Kidney (tissue), 14 donors: ENCODE results near the gene DLG2. TPM values are rescaled to one million over a fixed set of nuclear protein-coding genes. Genes with fewer than 3 reads are reported as not detected.
A peak's percentile ranks its signal among the peaks of the same experiment; 100 is the strongest.

Source experiments
- DNase-seq, 5 donors: peaks; one replicate each; pipeline ENCODE4 v3.0.0-alpha.2; 2013 to 2020
- FAIRE-seq: peaks from 2 replicates; lab custom pipeline; 2012; peaks lifted over from hg19 to GRCh38; lab: Jason Lieb, UNC
- H3K27ac ChIP-seq, 2 donors: one replicate each; pipeline ENCODE4 v1.7.0; 2013; ENCODE audit warnings: low read depth in 2 of 2, low read length in 2 of 2, inconsistent platforms in 1 of 2
- H3K27me3 ChIP-seq: one replicate; pipeline ENCODE4 v1.7.1; 2013; ENCODE audit warnings: low read length, inconsistent platforms; ENCODE audit not compliant: control insufficient read depth, insufficient read depth
- H3K36me3 ChIP-seq, 3 donors: one replicate each; pipeline versions ENCODE4 v1.7.0 to v1.7.1; 2013; ENCODE audit warnings: low read length in 3 of 3, control low read depth in 1 of 3, inconsistent platforms in 1 of 3; ENCODE audit not compliant: insufficient read depth in 3 of 3, control insufficient read depth in 2 of 3
- H3K4me1 ChIP-seq, 3 donors: one replicate each; pipeline versions ENCODE4 v1.7.0 to v1.7.1; 2013; ENCODE audit warnings: low read length in 3 of 3, inconsistent platforms in 1 of 3, low read depth in 1 of 3; ENCODE audit not compliant: control insufficient read depth in 2 of 3, insufficient read depth in 2 of 3
- H3K4me3 ChIP-seq, 3 donors: one replicate each; pipeline versions ENCODE4 v1.7.0 to v1.8.1; 2013; ENCODE audit warnings: low read length in 3 of 3, control low read depth in 1 of 3, inconsistent platforms in 1 of 3
- H3K9ac ChIP-seq, 3 donors: one replicate each; pipeline versions ENCODE4 v1.7.0 to v1.7.1; 2013; ENCODE audit warnings: low read length in 3 of 3, control low read depth in 1 of 3, inconsistent platforms in 1 of 3
- H3K9me3 ChIP-seq, 3 donors: one replicate each; pipeline versions ENCODE4 v1.7.0 to v1.7.1; 2013; ENCODE audit warnings: low read length in 3 of 3, control low read depth in 1 of 3, inconsistent platforms in 1 of 3; ENCODE audit not compliant: control insufficient read depth in 2 of 3, insufficient read depth in 1 of 3
- CTCF ChIP-seq: IDR thresholded peaks from 3 replicates; pipeline ENCODE4 v1.5.1; 2012; ENCODE audit warnings: mild to moderate bottlenecking, moderate library complexity, borderline replicate concordance; ENCODE audit not compliant: insufficient read depth; ENCODE audit errors: extremely low read depth
- intact Hi-C: fragments of 100-400 bp; cut with DNase I; formaldehyde crosslinking; loops from one replicate; pipeline ENCODE4 v1.11.1; 2022
- polyA plus RNA-seq: library from polyadenylated mRNA; stranded (reverse); fragments of 350-450 nt; fragmentation: Illumina TruSeq; extraction: RNeasy Lipid Tissue Mini Kit (QIAGEN cat#74804); gene quantifications from one replicate; pipeline ENCODE4 v1.2.3, GENCODE V29; 2014; ENCODE audit warnings: low read depth, low replicate concordance; ENCODE audit not compliant: insufficient read depth
- total RNA-seq: library from RNA; stranded (reverse); fragmentation: NEBNext Ultra II Directional; extraction: Animal tissue kit (Norgen Biotek cat#: 25700); gene quantifications from one replicate; pipeline ENCODE4 v1.2.1, GENCODE V29; 2021
- donor health status: control.
- donor health status: control.
- donor health status: control.
- donor health status: control.
- donor health status: control.
- donor health status: DM: yes; HTN: yes; CAD: no.
- donor health status: Normal renal cell carcinoma (clear cell type).

The DLG2 gene
- total and polyA plus RNA-seq, 2 donors from 2014 or later: 2.9 to 7.2 TPM

DNA sequence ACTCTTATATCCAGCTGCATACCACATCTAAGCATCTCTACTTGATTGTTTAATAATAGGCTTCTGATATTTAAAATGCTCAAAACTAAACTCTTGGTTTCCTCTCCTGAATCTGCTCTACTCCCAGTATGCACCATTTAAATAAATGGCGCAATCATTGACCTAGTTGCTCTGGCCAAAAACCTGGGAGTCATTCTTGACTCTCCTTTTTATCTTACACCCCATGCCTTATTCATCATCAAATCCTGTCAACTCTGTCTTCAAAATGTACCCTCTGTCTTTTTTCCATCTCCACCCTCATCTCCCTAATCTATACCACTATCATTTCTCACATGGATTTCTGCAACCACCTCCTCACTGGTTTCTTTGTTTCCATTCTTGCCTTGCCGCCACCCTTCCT, 1941.4 kb downstream of the DLG2 start:
- FAIRE-seq (no peak), DNase-seq (no peak)
- H3K36me3 ChIP-seq: no peaks in the 10 kb centered on the region

GRCh38 chr11:83684071-83684470, 1943.1 kb downstream of the DLG2 start:
- Histone ChIP-seq H3K4me3 (no peak overlapping the region), H3K9me3 (no peaks in the 10 kb centered on the region), H3K27ac (no peak overlapping the region), H3K27me3 (no peaks in the 10 kb centered on the region), H3K36me3 (no peaks in the 10 kb centered on the region), H3K4me1 (no peaks in the 10 kb centered on the region), H3K9ac (no peak overlapping the region)
- FAIRE-seq: no peak
- intact Hi-C loops: no loop called here
- TF ChIP-seq CTCF: no peak
- DNase-seq: no peak

More for the DNA sequence above, 1941.4 kb downstream of the DLG2 start:
- Histone ChIP-seq H3K27me3 (no peaks in the 10 kb centered on the region), H3K27ac (no peak overlapping the region), H3K4me3 (no peak overlapping the region), H3K9me3 (no peaks in the 10 kb centered on the region), H3K4me1 (no peaks in the 10 kb centered on the region), H3K9ac (no peak overlapping the region)
- intact Hi-C loops: no loop called here
- no peak for TF ChIP-seq CTCF

DNA sequence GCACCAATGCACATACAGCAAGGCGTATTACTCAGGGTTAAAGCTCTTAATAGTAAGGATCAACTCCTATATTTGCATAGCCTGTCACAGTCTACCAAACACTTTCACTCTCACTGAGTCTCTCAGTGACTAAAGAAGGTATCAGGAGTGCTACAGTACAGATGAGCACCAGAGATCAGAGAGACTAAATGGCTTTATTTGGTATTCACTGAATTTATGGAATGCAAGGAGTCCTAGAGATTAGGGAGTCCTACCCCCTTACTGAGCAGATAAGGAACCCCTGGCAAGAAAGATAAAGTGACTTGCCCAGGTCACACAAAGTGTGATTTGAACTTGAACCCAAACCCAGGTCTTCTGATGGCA, 1944.6 kb downstream of the DLG2 start:
- Histone ChIP-seq H3K36me3 (no peaks in the 10 kb centered on the region), H3K9me3 (no peaks in the 10 kb centered on the region), H3K27me3 (no peaks in the 10 kb centered on the region), H3K9ac (no peak overlapping the region), H3K4me3 (no peak overlapping the region), H3K4me1 (no peaks in the 10 kb centered on the region), H3K27ac (no peak overlapping the region)
- DNase-seq (no peak), FAIRE-seq (no peak)
- TF ChIP-seq CTCF: no peak
- intact Hi-C loops: no loop called here

GRCh38 chr11:83681906-83682610, 1945.1 kb downstream of the DLG2 start:
- no peak for FAIRE-seq
- no peaks in the 10 kb centered on the region for H3K36me3 ChIP-seq
- no peak for TF ChIP-seq CTCF
- H3K4me1 ChIP-seq: no peaks in the 10 kb centered on the region
- H3K4me3 ChIP-seq: peak overlapping the region in 2 of 3 donors; percentile 52 to 54
- no peaks in the 10 kb centered on the region for H3K9me3 ChIP-seq
- H3K27me3 ChIP-seq: no peaks in the 10 kb centered on the region
- H3K9ac ChIP-seq: no peak overlapping the region
- DNase-seq: peak in 1 of 5 donors; percentile 6
- H3K27ac ChIP-seq: no peak overlapping the region
- intact Hi-C loops: no loop called here
